NCI-H1417 treated with DMSO at 0.1 percent for 48 hours (cell line): ENCODE data around the gene CPM.
"Not testable (repeated sequence)": the region's sequence is repeated elsewhere in the genome, so short reads cannot be mapped to it uniquely, and the experiment has no call there.

Experiments
- DNase-seq: peaks from one replicate; lab custom pipeline; 2025; lab: John Stamatoyannopoulos, UW

The CPM gene

DNA sequence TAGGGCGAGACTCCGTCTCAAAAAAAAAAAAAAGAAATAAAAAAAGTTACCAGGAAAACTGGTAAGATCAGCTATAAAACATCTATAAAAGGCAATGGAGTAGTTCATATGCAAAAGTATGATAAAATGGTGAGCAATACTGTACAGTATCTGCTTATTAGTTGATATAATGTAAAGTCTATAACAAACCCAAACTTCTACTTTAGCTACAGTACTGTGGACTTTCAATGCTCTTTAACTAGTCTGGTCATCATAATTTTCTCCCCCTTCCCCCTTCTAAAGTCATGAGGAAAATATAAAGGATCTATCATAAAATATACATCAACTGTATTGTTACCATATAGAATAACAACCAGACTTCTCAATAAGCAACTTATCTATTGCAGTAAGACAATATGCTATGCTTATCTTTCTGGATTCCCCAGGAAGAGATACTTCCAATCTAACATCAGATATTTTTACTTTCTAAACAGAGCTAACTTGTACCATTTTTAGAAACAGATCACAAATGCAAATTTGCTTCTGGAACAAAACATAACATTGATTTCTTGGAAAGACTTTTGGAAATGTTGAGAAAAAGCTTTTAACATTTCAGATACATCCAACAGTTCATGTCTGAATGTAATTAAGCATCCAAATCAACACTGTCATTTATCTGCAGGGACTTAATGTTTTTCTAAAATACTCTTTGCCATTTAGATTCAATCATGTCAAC lies 81.2 kb downstream of the CPM start:
- no peak for DNase-seq

DNA sequence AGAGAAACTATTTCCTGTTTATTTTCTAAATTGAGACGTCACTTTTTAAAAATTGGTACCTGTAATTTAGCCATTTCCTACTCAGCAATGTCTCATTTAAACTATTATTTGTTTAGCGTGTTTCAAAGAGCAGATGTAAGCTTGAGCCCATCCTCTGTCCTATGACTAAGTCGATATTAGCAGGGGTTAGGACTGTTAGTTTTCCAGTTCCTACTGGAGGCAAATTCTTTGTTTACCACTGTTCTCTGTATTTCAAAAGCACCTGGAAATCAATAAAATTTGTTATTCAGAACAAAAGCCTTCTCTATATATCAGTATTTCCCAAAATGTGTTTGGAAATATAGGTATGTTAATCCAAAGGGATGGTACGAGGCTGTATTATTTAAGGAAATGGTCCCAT lies 82.6 kb downstream of the CPM start:
- DNase-seq, result no peak

DNA sequence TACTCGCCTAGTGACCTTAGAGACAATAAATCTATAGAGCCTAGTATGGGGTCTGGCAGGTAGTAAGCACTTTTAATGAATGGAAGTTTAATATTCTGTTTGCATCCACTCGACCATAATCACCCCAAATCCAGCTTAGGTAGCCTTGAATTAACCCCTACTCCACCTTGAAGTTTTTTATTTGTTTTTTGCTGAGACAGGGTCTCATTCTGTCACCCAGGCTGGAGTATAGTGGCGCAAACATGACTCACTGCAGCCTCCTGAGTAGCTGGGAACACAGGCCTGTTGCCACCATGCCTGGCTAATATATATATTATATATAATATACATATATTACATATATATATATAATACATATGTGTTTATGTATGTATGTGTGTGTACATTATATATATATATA lies 86.2 kb downstream of the CPM start:
- no peak for DNase-seq

DNA sequence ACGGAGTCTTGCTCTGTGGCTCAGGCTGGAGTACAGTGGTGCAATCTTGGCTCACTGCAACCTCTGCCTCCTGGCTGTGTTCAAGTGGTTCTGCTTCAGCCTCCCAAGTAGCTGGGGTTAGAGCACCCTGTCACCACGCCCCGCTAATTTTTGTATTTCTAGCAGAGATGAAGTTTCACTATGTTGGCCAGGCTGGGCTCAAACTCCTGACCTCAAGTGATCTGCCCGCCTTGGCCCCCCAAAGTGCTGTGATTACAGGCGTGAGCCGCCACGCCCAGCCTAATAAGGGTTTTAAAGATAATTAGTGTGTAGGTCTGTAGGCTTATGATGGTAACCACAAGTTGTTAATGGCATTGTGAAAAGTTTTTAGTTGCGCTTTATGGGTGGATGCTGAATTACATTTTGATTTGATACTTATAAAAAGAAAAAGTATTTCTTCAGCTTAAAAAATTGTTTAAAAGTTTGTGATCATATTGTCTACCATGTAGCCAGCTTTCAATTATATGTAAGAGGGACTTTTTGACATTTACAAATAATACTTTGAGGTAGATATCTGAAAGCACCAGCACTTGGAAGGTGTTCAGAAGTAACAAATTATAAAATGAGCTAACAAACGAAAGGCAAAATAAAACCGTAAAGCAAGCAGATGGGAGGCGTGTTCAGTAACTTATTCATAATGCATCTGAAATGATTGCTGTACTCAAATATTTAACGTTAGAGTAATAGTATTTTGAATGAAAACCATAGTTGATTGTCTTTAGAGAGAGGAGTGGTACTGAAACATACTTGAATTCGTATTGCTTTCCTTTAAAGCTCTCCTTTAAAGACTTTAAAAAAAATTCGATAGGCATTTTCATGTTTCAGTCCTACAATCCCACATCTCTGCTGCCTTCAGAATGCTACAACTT lies 87.9 kb downstream of the CPM start:
- no peak for DNase-seq

DNA sequence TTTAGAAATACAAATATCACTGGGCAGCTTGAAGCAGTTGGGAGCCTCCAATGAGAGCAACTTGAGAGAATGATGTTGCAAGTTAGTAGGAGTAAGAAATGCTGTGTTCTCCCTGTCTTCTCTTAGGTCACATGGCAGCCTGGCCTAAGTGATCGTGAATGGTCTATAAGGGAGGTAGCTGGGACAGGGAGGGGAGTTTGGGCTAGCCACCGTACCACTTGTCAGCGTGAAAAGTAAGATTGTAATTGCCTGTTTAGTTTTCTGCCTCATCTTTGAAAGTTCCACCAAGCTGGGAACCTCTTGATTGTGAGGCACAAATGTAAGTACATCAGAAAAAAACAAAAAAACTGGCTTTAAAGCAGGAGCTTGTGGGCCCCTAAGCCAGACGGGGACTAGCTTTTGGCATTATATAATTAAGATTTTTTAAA lies 88.6 kb downstream of the CPM start:
- DNase-seq, result no peak

DNA sequence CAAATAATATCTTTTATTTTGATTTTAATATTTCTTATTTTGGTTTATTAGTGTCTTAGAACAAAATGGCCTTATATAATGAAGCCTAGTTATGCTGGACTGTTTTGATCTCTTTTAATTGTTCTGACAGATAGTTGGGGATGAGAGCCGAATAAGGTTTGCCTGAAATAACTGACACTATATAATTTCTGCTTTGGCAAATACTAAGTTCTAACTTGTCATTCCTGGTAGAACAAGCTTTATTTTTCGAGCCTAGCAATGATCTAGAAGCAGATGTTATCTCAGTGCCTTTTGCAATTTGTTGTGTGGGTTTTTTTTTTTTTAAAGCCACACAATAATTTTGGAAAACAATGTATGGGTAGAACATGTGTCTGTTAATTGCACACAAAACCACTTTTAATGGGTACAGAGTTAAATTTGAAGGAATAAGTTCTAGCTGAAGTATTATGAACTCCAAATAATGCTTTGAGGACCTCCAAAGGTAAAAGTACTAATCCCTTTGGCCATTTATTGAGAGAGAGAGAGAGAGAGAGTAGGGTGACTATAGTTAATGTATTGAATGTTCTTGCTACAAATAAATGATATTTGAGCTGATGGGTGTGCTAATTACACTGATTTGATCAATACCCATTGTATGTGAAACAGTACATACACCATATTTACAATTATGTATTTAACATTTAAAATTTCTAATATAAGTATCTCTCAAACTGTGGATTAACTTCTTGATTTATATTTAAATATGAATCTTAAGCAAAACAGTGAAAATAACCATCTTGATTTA lies 90.0 kb downstream of the CPM start:
- no peak for DNase-seq

DNA sequence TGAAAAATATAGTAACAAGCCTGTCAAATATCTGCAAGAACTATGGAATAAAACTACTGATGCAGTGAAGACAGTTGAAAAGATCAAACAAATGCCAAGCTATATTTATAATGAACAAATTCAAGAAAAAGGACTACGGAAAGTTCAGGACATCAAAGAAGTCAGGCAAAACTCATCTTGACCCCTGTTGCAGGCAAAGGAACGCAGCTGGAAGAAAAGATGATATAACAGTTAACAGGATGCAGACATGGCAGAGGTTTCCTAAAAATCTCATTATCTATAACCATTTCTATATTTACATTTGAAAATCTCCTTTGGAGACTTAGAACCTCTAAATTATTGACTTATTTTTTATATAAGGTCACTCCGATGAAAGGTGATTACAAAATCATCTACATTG lies 90.8 kb downstream of the CPM start:
- no peak for DNase-seq

DNA sequence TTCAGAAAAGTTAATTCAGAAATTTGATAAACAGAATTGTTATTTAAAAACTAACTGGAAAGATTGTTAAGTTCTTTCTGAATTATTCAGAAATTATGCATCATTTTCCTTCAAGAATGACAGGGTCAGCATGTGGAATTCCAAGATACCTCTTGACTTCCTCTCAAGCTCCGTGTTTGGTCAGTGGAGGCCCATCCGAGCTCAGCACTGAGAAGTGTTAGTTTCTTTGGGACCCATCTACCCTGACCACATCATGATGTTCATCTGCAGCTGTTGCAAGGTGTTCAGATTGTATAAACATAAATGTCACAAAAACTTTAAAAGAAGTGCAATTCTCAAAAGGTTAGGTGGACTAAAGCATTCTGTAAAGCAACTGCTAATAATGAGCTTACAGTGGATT lies 91.3 kb downstream of the CPM start:
- no peak for DNase-seq

DNA sequence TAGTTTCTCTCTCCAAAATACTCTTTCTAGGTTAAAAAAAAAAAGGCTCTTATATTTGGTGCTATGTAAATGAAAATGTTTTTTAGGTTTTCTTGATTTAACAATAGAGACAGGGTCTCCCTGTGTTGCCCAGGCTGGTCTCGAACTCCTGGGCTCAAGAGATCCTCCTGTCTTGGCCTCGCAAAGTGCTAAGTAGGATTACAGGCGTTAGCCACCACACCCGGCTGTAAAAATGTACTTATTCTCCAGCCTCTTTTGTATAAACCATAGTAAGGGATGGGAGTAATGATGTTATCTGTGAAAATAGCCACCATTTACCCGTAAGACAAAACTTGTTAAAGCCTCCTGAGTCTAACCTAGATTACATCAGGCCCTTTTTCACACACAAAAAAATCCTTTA lies 91.8 kb downstream of the CPM start:
- not testable (repeated sequence) for DNase-seq

DNA sequence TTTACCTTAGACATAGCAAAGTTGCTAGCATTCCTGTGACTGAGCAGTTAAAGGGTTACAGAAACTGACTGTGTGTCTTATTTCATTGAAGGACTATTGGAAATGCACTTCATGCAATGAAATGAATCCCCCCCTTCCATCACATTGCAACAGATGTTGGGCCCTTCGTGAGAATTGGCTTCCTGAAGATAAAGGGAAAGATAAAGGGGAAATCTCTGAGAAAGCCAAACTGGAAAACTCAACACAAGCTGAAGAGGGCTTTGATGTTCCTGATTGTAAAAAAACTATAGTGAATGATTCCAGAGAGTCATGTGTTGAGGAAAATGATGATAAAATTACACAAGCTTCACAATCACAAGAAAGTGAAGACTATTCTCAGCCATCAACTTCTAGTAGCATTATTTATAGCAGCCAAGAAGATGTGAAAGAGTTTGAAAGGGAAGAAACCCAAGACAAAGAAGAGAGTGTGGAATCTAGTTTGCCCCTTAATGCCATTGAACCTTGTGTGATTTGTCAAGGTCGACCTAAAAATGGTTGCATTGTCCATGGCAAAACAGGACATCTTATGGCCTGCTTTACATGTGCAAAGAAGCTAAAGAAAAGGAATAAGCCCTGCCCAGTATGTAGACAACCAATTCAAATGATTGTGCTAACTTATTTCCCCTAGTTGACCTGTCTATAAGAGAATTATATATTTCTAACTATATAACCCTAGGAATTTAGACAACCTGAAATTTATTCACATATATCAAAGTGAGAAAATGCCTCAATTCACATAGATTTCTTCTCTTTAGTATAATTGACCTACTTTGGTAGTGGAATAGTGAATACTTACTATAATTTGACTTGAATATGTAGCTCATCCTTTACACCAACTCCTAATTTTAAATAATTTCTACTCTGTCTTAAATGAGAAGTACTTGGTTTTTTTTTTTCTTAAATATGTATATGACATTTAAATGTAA lies 93.5 kb downstream of the CPM start:
- DNase-seq, result no peak

DNA sequence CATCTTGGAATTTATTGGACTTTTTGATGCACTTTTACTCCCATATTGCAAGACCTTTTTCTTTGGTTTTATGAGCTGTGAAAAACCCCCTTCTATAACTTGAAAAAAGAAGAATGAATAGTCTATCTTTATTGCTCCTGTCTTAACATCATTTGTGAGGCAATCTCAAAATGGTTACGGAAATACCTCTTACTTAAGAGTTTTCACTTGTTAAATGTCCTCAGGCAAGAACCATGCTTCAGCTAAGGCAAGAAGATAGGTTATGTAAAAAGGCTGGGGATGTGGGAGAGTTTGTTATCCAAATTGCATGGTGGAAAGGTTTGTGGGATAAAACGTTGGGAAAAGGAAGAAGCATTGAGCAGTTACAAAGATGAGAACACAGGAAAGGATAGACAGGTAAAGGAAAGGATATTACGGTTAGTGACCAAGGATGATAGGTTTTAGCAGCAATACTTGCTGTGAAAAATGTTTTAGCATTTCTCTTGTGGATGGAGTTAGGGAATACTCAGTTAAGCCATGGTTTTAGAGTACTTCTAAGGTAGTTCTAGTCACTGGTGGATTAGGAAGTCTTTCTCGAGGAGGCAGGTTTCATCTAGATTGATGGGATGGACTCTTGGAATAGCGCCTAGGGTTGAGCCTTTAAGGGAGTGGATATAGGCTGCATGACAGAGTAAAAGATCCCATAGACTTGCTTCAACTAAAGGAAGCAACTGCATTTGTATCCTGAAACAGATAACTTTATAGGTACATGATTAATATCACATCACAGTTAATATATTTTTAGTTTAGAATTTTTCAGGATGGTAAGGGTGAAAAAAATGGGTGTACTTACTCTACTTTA lies 94.7 kb downstream of the CPM start:
- no peak for DNase-seq

DNA sequence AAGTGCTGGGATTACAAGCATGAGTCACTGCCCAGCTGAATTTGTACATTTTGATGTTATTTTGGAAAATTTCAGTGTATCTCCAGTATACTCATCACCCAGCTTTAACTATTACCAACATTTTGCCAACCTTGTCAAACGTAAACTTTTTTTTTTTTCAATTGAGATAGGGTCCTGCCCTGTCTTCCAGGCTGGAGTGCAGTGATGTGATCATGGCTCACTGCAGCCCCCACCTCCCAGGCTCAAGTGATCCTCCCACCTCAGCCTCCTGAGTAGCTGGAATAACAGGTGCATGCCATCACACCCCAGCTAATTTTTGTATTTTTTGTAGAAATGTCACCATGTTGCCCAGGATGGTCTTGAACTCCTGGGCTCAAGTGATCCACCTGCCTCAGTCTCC lies 95.8 kb downstream of the CPM start:
- DNase-seq, result no peak

DNA sequence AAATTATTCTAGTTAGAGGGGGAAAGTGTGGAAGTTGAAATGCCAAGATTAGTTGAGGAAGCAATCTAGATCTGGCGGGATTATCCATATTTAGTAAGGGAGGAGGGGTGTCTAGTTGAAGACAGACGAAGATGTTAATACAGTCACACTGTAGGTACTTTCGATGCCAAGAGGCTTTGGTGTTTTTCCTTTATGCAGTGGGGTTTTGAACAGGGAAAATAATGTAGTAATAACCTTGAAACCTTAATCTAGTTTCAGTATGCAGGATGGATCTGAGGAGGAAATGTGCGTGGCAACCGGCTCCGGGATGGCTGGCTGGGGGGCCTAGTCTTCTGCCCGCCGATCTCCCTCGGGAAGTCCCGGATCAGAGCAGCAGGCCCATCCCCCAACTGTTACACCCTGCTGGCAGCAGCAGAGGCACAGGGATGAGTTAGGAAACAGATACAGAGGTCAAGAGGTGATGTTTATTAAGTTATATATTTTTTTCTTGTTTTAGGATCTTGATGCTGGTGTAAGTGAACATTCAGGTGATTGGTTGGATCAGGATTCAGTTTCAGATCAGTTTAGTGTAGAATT lies 97.5 kb downstream of the CPM start:
- DNase-seq, result no peak

DNA sequence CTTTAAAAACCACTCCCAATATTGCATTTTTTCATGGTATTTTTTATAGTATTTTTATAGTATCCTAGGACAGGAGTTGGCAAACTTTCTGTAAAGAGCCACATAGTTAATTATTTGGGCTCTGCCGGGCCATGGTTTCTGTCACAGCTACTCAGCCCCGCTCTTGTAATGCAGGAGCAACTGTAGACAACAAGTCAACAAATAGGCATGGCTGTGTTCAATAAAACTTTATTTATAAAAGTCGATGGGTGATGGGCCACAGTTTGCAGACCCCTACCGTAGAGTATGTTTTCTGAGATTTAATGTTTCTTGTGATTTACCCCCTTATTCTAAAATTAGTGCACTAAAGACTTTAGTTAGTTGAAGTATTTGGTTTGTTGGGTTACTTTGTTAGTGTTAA lies 99.5 kb downstream of the CPM start:
- no peak for DNase-seq

DNA sequence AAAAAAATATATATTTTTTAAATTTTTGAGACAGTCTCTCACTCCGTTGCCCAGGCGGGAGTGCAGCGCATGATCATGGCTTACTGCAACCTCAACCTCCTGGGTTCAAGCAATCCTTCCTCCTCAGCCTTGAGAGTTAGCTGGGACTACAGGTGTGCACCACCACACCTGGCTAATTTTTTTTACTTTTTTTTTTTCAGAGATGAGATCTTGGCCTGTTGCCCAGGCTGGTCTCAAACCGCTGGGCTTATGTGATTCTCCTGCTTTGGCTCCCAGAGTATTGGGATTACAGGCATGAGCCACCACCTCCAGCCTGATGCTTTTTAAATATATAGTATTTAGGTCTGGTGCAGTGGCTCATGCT lies 100.5 kb downstream of the CPM start:
- no peak for DNase-seq

DNA sequence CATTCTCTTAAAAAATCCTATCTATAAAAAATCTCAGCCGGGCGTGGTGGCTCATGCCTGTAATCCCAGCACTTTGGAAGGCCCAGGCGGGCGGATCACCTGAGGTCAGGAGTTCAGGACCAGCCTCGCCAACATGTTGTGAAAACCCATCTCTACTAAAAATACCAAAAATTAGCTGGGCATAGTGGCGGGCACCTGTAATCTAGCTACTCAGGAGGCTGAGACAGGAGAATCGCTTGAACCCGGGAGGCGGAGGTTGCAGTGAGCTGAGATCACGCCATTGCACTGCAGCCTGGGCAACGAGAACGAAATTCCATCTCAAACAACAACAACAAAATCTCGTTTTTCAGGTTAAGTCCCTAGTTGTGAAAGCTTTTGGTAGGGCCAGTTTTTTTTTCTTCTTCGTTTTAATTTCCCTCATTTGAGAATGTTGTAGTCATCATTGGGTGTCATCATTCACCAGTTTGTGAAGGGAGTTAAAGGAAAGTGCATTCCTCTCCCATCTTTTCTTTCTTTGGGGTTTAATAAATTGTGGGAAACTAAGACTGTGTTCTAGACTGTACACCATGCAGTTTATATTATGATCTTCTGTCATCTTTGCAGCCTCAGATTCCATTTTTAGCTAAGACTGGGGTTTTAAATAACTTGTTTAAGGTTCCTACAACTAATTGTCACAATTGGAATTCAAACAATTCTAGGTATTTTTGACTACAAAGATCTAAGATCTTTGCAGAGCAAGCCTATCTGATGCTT lies 101.0 kb downstream of the CPM start:
- DNase-seq, result no peak

DNA sequence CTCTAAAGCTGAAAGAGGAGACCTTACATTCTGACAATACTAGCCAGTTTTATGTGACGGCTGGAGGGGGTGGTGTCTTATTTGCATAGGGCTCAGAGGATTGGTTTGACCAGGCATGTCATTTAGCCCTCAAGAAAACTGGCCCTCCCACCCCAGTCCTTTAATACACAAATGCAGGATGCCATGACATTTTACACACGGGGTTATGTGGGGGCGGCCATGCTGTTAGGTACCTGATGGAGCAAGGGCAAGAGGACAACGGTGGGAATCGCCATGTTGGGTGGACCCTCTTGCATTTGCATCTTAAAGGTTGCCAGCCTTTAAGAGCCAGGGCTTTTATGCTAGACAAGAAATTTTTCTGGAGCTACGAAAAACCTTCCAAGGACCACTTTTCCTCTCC lies 101.7 kb downstream of the CPM start:
- no peak for DNase-seq

DNA sequence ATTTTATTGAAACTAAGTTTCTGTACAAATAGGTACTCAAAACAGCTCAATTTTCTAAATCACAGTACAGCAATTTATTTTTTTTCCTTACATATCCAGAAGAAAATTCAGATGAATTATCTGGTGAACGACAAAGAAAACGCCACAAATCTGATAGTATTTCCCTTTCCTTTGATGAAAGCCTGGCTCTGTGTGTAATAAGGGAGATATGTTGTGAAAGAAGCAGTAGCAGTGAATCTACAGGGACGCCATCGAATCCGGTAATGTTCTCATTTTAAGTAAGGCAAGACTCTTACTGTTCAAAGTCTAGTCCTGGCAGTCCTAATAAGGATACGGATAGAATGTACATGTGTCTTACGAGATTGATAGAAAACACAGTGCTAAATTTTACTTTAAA lies 104.3 kb downstream of the CPM start:
- no peak for DNase-seq

DNA sequence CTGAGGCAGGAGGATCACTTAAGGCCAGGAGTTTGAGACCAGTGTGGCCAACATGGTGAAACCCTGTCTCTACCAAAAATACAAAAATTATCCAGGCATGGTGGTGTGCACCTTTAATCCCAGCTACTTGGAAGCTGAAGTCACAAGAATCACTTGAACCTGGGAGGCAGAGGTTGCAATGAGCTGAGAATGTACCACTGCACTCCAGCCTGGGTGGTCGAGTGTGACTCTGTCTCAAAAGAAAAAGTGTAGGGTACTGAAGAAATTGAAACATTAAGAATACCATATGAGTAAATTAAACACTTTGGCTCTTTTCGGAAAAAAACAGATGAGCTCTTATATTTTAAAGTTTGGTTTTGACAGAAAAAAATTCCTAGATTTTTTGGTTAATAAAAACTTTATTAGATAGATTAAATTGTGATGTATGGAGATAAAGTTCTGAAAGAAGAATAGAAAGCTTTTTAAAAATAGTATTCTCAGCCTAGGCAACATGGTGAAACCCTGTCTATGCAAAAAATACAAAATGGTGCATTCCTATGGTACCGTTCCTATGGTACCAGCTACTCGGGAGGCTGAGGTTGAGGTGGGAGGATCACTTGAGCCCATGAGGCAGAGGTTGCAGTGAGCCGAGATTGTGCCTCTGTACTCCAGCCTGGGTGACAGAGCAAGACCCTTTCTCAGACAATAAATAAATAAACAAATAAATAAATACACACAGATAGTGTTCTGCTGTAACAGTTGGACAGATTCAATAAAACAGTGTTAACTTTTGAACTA lies 104.9 kb downstream of the CPM start:
- DNase-seq, result no peak
